BJ (cell line): ENCODE data around the gene CIB4. TPM values are rescaled to one million over a fixed set of nuclear protein-coding genes. Genes with fewer than 3 reads are reported as not detected.

ENCODE experiments used
- CTCF ChIA-PET: fragments of 350-600 bp; formaldehyde crosslinking; extraction: SDS; loops from one replicate; lab custom pipeline; 2021; ENCODE audit warnings: antibody characterized with exemption, inconsistent platforms; lab: Yijun Ruan, JAX
- POLR2A ChIA-PET: fragments of 300-600 bp; sonication (Branson Sonifier 250); formaldehyde crosslinking; extraction: SDS; loops from one replicate; lab custom pipeline; 2021; ENCODE audit warnings: antibody characterized with exemption; lab: Charles Lee
- DNase-seq: peaks from one replicate; pipeline ENCODE4 v3.0.0-alpha.2; 2011; ENCODE audit warnings: low read depth
- H3K27me3 ChIP-seq: 2 replicates; pipeline ENCODE4 v1.6.0; 2011; ENCODE audit warnings: low read length; ENCODE audit not compliant: control insufficient read depth, insufficient read depth
- H3K36me3 ChIP-seq: 2 replicates; pipeline ENCODE4 v1.5.1; 2011; ENCODE audit warnings: low read length; ENCODE audit not compliant: control insufficient read depth, insufficient read depth
- H3K4me3 ChIP-seq: 2 replicates; pipeline ENCODE4 v1.5.1; 2011; ENCODE audit warnings: low read depth, mild to moderate bottlenecking, control low read depth, low read length
- polyA plus RNA-seq: library from polyadenylated mRNA; depleted of rRNA; stranded (reverse); fragments of >200 nt; gene quantifications from 2 replicates; pipeline ENCODE4 v1.2.3, GENCODE V29; 2011
- TF ChIP-seq, protein P1 (sequence below): IDR thresholded peaks from 2 replicates; pipeline ENCODE4 v1.5.1; 2011; ENCODE audit warnings: low read depth, mild to moderate bottlenecking, control low read depth, inconsistent platforms, low read length, moderate library complexity; ENCODE audit not compliant: insufficient read depth

CIB4 gene
- polyA plus RNA-seq, 1 experiment = not detected

DNA sequence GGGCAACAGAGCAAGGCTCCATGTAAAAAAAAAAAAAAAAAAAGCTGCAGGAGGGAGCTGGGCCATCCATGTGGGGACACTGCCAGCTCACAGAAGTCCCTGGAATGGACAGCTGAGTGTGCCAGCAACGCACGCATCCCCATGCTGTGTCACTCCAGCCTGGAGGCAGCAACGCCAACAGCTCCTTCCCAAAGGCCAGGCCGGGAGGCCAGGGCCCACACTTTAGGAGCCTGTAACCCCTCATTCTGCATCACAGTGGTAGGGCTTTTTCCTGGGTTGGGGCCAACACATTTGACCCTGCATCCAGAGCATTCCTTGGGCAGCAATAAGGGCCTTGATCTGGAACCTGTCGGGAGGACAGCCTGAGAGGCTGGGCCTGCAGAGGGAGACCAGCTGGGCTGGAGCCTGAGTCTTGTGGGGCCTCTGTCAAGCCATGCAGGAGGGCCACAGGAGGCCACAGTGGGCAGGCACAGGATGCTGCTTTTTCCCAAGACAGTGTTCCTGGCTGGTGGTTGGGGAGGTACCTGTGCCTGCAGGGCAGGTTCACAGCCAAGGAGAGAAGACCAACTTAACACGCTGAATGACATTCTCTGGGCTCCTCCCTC is 34.6 kb upstream of the CIB4 start:
- peaks cover 22% of the 10 kb centered on the region for H3K27me3 ChIP-seq
- TF ChIP-seq, protein P1, sequence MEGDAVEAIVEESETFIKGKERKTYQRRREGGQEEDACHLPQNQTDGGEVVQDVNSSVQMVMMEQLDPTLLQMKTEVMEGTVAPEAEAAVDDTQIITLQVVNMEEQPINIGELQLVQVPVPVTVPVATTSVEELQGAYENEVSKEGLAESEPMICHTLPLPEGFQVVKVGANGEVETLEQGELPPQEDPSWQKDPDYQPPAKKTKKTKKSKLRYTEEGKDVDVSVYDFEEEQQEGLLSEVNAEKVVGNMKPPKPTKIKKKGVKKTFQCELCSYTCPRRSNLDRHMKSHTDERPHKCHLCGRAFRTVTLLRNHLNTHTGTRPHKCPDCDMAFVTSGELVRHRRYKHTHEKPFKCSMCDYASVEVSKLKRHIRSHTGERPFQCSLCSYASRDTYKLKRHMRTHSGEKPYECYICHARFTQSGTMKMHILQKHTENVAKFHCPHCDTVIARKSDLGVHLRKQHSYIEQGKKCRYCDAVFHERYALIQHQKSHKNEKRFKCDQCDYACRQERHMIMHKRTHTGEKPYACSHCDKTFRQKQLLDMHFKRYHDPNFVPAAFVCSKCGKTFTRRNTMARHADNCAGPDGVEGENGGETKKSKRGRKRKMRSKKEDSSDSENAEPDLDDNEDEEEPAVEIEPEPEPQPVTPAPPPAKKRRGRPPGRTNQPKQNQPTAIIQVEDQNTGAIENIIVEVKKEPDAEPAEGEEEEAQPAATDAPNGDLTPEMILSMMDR = no peak
- CTCF ChIA-PET = no interaction called here
- no peak overlapping the region for H3K4me3 ChIP-seq
- no peak for DNase-seq
- no peaks in the 10 kb centered on the region for H3K36me3 ChIP-seq
- POLR2A ChIA-PET = no interaction called here

GRCh38 chr2:26674771-26675170 is 33.6 kb upstream of the CIB4 start:
- Histone ChIP-seq H3K36me3 (no peaks in the 10 kb centered on the region), H3K4me3 (no peak overlapping the region), H3K27me3 (peaks cover 22% of the 10 kb centered on the region)
- CTCF ChIA-PET = interaction anchor here (1.4 kb wide), 1 partner anchor 71 kb away, joined by 5 read pairs; no protein-coding TSS in a partner anchor
- no peak for DNase-seq
- TF ChIP-seq, protein P1 = no peak
- POLR2A ChIA-PET = no interaction called here

DNA sequence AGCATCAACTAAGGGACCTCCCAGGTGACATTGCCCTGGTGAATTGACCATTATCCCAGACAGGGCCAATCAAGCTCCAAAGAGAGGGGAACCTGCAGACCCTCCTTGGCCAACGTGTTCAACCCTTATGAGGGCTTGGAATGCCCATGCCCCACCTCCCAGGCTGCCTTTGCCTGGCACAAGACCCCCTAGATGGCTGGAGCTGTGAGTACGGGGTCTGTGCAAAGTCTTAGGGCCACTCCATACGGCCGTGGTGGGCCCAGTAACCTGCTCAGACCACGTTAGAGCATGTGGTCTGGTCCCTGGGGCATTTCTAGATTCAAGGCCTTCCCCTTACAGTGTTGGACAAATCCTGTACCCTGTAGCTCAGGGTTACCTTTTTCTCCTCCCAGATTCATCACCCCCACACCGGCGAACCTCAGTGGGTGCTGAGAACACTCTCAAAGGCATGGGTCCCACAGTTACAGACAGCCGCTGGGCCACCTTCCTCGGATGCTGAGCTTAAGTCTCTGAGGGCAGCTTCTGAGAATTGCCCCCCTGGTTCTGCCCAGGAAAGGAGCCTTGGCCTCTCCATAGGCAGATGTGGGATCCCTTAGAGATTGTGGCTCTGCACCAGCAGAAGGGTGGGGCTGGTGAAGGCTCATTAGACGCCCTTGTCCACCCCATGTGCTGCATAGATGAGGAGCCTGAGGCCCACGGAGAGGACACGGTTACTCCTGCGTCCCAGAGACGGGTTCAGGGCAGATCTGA is 33.0 kb upstream of the CIB4 start:
- TF ChIP-seq, protein P1 = no peak
- CTCF ChIA-PET = interaction anchor here (0.6 to 1.4 kb wide), 3 partner anchors 68 to 267 kb away, joined by 3 to 6 read pairs (median 5); no protein-coding TSS in a partner anchor

GRCh38 chr2:26672818-26673393 is 31.7 kb upstream of the CIB4 start:
- ChIA-PET CTCF (interaction anchor here (1.3 kb wide), 1 partner anchor 67 kb away, joined by 6 read pairs; no protein-coding TSS in a partner anchor), POLR2A (interaction anchor here (0.6 kb wide), 1 partner anchor 50 kb away, joined by 10 read pairs; no protein-coding TSS in a partner anchor)
- TF ChIP-seq, protein P1 = no peak
- Histone ChIP-seq H3K4me3 (no peak overlapping the region), H3K27me3 (peaks cover 22% of the 10 kb centered on the region), H3K36me3 (no peaks in the 10 kb centered on the region)
- DNase-seq = no peak

More for the DNA sequence above, 33.0 kb upstream of the CIB4 start:
- Histone ChIP-seq H3K27me3 (peaks cover 21% of the 10 kb centered on the region), H3K36me3 (no peaks in the 10 kb centered on the region), H3K4me3 (no peak overlapping the region)
- POLR2A ChIA-PET = no interaction called here
- no peak for DNase-seq
